Measurements from ENCODE around the gene LGALS1. TPM values are rescaled to one million over a fixed set of nuclear protein-coding genes. Genes with fewer than 3 reads are reported as not detected.
"Not testable (repeated sequence)": the region's sequence is repeated elsewhere in the genome, so short reads cannot be mapped to it uniquely, and the experiment has no call there.

Gene LGALS1
- polyA plus RNA-seq, 10 donors = 1,423 to 2,007 (median 1,545) TPM

DNA sequence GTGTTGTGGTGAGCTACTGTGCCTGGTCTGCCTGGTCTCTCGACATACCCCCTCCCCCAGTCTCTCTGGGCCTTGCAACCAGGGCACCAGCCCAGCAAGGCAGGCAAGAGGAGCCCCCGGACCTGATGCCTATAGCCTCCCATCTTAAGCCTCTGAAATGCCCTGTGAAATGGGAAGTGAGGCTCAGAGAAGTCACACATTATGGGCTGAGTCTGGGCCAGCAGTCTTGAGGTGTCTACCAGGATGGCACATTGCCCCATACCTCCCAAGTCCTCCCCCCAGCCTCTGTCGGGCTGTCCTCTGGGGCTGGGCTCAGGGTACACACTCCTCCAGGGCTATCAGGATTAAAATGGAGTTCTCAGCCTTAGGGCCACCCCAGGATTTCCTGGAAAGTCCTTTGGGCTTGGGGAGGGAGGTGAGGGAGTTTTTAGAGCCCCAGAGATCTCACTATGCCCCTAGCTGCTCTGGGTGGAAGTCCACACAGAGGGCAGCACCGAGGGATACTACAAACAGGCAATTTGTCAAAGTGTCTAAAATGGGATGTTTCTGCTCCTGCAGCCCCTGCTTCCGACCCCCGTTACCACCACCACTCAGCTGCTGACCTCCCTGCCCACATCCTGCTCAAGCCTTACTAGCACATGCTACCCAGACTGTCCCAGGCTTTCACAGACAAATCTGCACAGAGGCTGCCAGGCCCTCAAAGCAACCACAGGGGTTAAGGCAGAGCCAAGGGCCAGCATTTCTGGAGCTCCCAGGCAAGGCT is 39.1 kb upstream of the LGALS1 start:
- no peak for DNase-seq

- no peak for DNase-seq
Measured at GRCh38 chr22:37636949-37637273, 38.5 kb upstream of the LGALS1 start.

GRCh38 chr22:37638391-37639069 is 36.9 kb upstream of the LGALS1 start:
- DNase-seq = peak in 1 of 3 donors; percentile 36

GRCh38 chr22:37639070-37639760 is 36.2 kb upstream of the LGALS1 start, which contains the start of gene SH3BP1:
Gene SH3BP1 (plus strand): TSS chr22:37639669. CDS start chr22:37639788, 119 bp downstream.
- DNase-seq = peak in 2 of 3 donors; percentile 59 to 84

- peak in 1 of 3 donors; percentile 39 for DNase-seq
Measured at GRCh38 chr22:37639771-37640590, 35.5 kb upstream of the LGALS1 start.

DNA sequence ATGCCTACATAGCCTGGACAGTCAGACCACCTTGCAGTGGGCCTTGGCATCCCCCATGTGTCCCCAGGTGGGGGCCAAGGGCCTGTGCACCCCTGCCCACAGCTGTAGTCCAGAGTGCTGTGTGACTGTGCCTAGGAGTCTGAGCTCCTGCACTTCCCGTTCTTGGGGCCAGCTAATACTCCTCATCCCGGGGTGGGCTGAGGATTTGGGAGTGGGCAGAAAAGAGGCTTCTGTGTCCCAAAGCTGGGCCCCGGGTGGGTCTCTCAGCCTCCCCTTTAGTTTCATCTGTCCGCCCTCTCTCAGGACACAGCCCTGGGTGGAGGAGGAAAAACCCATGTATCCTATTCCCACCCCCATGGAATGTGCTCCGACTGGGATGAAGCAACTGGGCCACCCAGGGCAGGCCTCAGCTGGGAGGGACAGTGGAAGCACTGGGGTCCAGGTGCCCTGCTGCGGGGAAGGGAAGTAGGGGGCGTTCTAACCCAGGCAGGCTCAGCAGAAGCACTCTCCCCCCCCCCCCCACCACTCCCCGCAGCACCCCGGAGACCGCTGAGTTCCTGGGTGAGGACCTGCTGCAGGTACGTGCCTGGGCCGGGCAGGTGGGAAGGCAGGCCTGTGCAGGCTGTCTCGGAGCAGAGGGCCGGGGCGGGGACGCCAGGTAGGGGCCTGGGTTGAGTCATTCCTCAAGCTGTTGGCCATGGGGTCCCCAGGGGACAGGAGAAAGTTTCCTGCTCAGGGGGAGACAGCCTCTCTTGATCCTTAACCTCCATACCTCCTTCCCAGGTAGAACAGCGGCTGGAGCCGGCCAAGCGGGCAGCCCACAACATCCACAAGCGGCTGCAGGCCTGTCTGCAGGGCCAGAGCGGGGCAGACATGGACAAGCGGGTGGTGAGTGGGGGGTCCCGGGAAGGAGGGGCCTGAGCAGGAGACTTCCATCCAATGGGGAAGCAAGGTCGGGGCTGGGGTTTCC is 34.6 kb upstream of the LGALS1 start:
- no peak for DNase-seq

DNA sequence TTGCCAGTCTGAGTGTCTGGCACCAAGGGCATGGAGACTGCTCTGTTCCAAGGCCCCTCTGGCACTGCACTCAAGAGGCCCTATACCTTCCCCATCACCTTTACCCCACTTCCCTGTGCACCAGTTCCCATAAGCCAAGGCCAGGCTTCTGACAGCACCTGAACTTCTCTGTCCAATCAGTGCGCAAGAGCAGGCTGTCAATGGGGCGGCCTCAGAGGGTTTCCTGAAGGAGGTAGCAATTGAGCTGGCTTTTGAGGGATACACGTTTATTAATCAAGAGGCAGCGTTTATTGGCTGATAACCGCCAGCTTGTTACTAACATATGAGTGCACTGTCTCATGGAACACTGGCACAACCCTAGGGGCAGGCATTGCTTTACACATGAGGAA is 33.9 kb upstream of the LGALS1 start:
- DNase-seq = no peak

DNA sequence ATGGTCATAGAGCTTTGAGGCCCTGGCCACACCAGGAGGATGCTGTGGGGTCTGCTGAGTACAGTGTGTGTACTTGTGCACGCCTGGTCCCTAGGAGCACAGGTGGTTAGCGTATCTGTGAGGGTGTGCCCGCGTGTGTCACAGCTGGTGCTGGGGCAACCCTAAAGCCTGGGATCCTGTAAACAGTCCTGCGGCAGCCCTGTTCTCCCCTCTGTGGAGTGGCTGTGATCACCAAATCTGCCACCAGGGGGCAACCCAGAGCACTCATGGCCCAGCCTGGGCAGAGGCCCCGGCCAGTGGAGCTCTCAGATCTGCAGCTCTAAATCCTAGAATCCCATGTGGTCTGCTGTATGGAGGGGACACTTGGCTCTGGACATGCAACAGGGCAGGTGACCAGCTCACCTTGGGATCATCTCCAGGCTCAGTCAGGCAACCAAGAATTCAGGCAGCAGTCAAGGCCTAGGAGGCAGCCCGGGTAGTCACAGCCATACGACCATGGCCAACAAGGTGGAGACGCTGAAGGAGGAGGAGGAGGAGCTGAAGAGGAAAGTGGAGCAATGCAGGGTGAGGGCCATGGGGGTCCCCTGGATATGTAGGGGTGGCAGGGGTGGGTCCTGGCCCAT is 32.1 kb upstream of the LGALS1 start:
- peak; percentile 61 to 91 (median 82) for DNase-seq

DNA sequence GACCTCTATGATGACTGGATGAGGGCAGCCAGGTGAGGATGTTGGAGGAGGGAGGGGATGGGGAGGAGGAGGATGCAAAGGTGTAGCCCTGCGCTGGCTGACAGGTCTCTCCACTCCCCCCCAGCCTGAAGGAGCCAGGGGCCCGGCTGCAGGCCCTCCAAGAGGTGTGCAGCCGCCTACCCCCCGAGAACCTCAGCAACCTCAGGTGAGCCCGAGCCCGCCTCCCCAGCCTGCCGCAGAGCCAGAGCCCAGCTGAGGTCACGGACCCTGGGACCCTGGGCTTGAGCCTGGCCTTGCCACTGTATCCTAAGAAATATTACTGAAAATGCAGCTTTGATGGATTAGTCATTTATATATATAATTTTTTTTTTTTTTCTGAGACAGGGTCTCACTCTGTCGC is 28.1 kb upstream of the LGALS1 start:
- DNase-seq = no peak

DNA sequence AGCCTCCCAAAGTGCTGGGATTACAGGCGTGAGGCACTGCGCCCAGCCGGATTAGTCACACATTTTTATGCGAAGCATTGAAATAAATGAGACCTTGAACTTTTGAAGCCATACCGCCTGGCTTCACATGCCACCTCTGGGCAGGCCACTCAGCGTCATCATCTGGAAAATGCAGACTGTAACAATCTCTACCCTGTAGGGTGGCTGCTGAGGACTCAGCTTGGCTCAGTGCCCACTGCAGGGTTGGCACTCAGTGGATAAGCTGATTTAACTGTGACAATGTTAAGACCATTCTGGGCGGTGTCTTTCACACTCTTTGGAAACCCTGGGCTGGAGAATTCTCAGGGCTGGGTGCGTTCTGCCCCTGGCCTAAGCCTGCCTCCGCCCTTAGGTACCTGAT is 27.5 kb upstream of the LGALS1 start:
- peak in 1 of 3 donors; percentile 63 for DNase-seq

GRCh38 chr22:37650463-37651136 is 24.8 kb upstream of the LGALS1 start:
- DNase-seq = no peak

DNA sequence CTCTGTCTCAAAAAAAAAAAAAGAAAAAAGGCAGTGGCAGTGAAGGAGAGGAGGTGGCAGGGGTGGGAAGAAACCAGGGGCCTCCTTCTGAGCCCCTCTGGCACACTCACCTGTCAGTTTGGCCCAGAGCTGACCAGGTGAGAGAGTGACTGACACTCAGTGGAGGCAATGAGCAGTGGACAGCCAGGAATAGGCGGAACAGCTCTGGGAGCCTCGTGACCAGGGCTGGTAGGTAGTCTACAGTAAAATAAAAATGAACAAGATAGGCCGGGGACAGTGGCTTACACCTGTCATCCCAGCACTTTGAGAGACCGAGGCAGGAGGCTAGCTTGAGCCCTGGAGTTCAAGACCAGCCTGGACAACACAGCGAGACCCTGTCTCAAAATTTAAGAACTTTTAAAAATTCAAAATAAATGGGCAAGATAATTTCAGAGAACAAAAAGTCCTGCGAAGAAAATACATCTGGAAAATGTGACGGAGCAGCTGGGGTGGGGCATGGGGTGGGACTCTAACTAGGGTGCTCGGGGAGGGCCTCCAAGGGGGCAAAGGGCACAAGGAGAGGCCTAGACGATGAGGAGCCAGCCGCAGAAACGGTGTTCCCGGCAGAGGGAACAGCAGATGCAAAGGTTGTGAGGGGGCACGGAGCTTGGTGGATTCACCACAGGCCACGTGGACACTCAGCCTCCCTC is 20.7 kb upstream of the LGALS1 start:
- DNase-seq = no peak

DNA sequence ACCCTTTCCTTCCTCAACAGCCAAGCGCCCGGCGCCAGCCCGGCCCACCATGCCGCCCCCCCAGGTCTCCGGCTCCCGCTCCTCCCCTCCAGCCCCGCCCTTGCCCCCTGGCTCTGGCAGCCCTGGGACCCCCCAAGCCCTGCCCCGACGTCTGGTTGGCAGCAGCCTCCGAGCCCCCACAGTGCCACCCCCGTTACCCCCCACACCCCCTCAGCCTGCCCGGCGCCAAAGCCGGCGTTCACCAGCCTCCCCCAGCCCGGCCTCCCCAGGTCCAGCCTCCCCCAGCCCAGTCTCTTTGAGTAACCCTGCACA is 20.2 kb upstream of the LGALS1 start:
- no peak for DNase-seq

DNA sequence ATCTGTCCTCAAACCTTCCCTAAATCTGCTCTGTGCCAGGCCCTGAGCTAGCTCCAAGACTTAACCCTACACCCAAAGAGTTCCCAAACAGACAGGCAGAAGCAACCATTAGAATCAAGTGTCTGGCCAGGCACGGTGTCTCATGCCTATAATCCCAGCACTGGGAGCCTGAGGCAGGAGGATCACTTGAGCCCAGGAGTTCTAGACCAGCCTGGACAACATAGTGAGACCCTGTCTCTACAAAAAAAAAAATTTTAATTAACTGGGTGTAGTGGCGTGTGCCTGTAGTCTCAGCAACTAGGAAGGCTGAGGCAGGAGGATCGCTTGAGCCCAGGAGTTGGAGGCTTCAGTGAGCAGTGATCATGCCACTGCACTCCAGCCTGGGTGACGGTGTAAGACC is 18.9 kb upstream of the LGALS1 start:
- DNase-seq = not testable (repeated sequence)

GRCh38 chr22:37657590-37658132 is 17.8 kb upstream of the LGALS1 start:
- no peak for DNase-seq

GRCh38 chr22:37658133-37659065 is 17.0 kb upstream of the LGALS1 start, which contains the start of gene PDXP:
Gene PDXP (plus strand): TSS chr22:37658723. CDS start chr22:37658783, 60 bp downstream.
- peak; percentile 100 for DNase-seq

GRCh38 chr22:37659066-37659896 is 16.2 kb upstream of the LGALS1 start:
- DNase-seq = no peak

Measured in muscle of back (tissue), 11 donors.